Superior temporal gyrus (tissue), 1 donor: ENCODE measurements around the gene CUEDC2.

Source experiments
- DNase-seq: peaks from one replicate; pipeline ENCODE4 v3.0.0-alpha.2; 2016; ENCODE audit errors: extremely low spot score

The CUEDC2 gene

GRCh38 chr10:102410429-102411073 lies 21.8 kb downstream of the CUEDC2 start:
- DNase-seq = peak; percentile 28

GRCh38 chr10:102409604-102410428 lies 22.6 kb downstream of the CUEDC2 start:
- DNase-seq = no peak

GRCh38 chr10:102408728-102409603 lies 23.4 kb downstream of the CUEDC2 start:
- DNase-seq = peak; percentile 32

- no peak for DNase-seq
Observed at GRCh38 chr10:102408131-102408727, 24.1 kb downstream of the CUEDC2 start.

- no peak for DNase-seq
Observed at GRCh38 chr10:102407425-102408130, 24.8 kb downstream of the CUEDC2 start.

GRCh38 chr10:102406815-102407214 lies 25.6 kb downstream of the CUEDC2 start:
- no peak for DNase-seq

GRCh38 chr10:102405632-102406031 lies 26.7 kb downstream of the CUEDC2 start:
- DNase-seq = no peak

- no peak for DNase-seq
Observed at GRCh38 chr10:102405108-102405571, 27.2 kb downstream of the CUEDC2 start.

- DNase-seq = no peak
Observed at GRCh38 chr10:102404361-102405107, 27.8 kb downstream of the CUEDC2 start.

GRCh38 chr10:102403115-102403514 lies 29.3 kb downstream of the CUEDC2 start:
- DNase-seq = no peak

- DNase-seq = no peak
Observed at GRCh38 chr10:102402512-102402896, 29.9 kb downstream of the CUEDC2 start.

GRCh38 chr10:102401735-102402511 lies 30.5 kb downstream of the CUEDC2 start:
- no peak for DNase-seq

GRCh38 chr10:102401342-102401654 lies 31.1 kb downstream of the CUEDC2 start:
- no peak for DNase-seq

GRCh38 chr10:102400598-102401341 lies 31.6 kb downstream of the CUEDC2 start:
- no peak for DNase-seq

- DNase-seq = no peak
Observed at GRCh38 chr10:102400076-102400475, 32.3 kb downstream of the CUEDC2 start.

- peak; percentile 85 for DNase-seq
Observed at GRCh38 chr10:102399217-102400021, 33.0 kb downstream of the CUEDC2 start.

GRCh38 chr10:102398172-102399020 lies 34.0 kb downstream of the CUEDC2 start:
- no peak for DNase-seq
